ENCODE data around the gene ELMO1. TPM values are rescaled to one million over a fixed set of nuclear protein-coding genes. Genes with fewer than 3 reads are reported as not detected.

Gene ELMO1
- total RNA-seq, 1 experiment from 2014 or later, result 1.1 TPM

- intact Hi-C loops (cut with micrococcal nuclease), result loop anchor here (5.0 to 10.0 kb wide), 2 partner anchors 301 to 478 kb away; no protein-coding TSS in a partner anchor
- ATAC-seq (no peak), DNase-seq (ENCODE audit: low read depth, low spot score) (no peak)
- TF ChIP-seq YY1 (IDR thresholded peaks at IDR 0.05; ENCODE audit: extremely low read depth, insufficient replicate concordance, low read depth, low read length) (no peak), EZH2 (IDR thresholded peaks at IDR 0.05) (no peak), ZBTB33 (IDR thresholded peaks at IDR 0.05; ENCODE audit: extremely low read depth, insufficient replicate concordance, low read length) (no peak), SIN3A (IDR thresholded peaks at IDR 0.05; ENCODE audit: low read depth) (no peak)
- no peaks in the 10 kb centered on the region for H3K9me2 ChIP-seq (ENCODE audit: insufficient read depth)
- H2AFZ ChIP-seq (ENCODE audit: low read depth, low read length, poor library complexity, severe bottlenecking), result no peak overlapping the region
- H3K4me1 ChIP-seq (ENCODE audit: control insufficient read depth in 1 of 2, insufficient read depth in 2 of 2, low read length in 2 of 2), result peaks cover 0 to 14% of the 10 kb centered on the region in 2 experiments; a peak in 2 of 4 replicates
- H3K79me2 ChIP-seq (ENCODE audit: insufficient read depth, low read length), result no peaks in the 10 kb centered on the region
- CTCF ChIA-PET, result interaction anchor here (1.9 kb wide), 1 partner anchor 233 kb away, joined by 4 read pairs; no protein-coding TSS in a partner anchor
- H3K9me3 ChIP-seq (ENCODE audit: control insufficient read depth in 1 of 2, insufficient read depth in 1 of 2, low read depth in 1 of 2, low read length in 2 of 2), result no peaks in the 10 kb centered on the region
- H3K4me3 ChIP-seq (replicated peaks in 1 of 2; ENCODE audit: low read depth in 1 of 2, low read length in 2 of 2), result no peak overlapping the region
- no peak overlapping the region for H3K9ac ChIP-seq (ENCODE audit: low read length)
- RAD21 ChIA-PET (ENCODE audit: low non-redundant PET in 1 of 2, low total read pairs in 2 of 2, uncharacterized antibody in 2 of 2, unreplicated experiment in 2 of 2), result no interaction called here
- no peak overlapping the region for H3K27ac ChIP-seq (ENCODE audit: low read depth, low read length)
- BruUV-seq (replicated peaks), result no TSS peak
- no peaks in the 10 kb centered on the region for H3K36me3 ChIP-seq (ENCODE audit: control insufficient read depth in 1 of 2, insufficient read depth in 2 of 2, low read length in 2 of 2)
- H3K4me2 ChIP-seq (ENCODE audit: low read length), result no peak overlapping the region
- H4K20me1 ChIP-seq (ENCODE audit: insufficient read depth), result no peaks in the 10 kb centered on the region
- POLR2A ChIA-PET, result no interaction called here
- no peaks in the 10 kb centered on the region for H3K27me3 ChIP-seq (ENCODE audit: insufficient read depth, low read length)
Measured at GRCh38 chr7:36965625-36966024, 483.0 kb downstream of the ELMO1 start.

GRCh38 chr7:36964297-36964696 lies 484.4 kb downstream of the ELMO1 start:
- TF ChIP-seq CTCF (IDR thresholded peaks at IDR 0.05 in 2 of 3, conservative IDR thresholded peaks at IDR 0.05 in 1 of 3; ENCODE audit: borderline replicate concordance in 1 of 3, insufficient read depth in 1 of 3, low read depth in 2 of 3, low read length in 2 of 3), result no peak
- TF ChIP-seq RAD21 (IDR thresholded peaks at IDR 0.05; ENCODE audit: low read depth), result no peak
- no peak for TF ChIP-seq EZH2 (IDR thresholded peaks at IDR 0.05)
- Histone ChIP-seq H4K20me1 (ENCODE audit: insufficient read depth) (no peaks in the 10 kb centered on the region), H3K9me2 (ENCODE audit: insufficient read depth) (no peaks in the 10 kb centered on the region), H3K36me3 (ENCODE audit: control insufficient read depth in 1 of 2, insufficient read depth in 2 of 2, low read length in 2 of 2) (no peaks in the 10 kb centered on the region), H3K79me2 (ENCODE audit: insufficient read depth, low read length) (no peaks in the 10 kb centered on the region), H3K27me3 (ENCODE audit: insufficient read depth, low read length) (no peaks in the 10 kb centered on the region), H3K27ac (ENCODE audit: low read depth, low read length) (no peak overlapping the region), H3K9ac (ENCODE audit: low read length) (no peak overlapping the region), H3K4me3 (replicated peaks in 1 of 2; ENCODE audit: low read depth in 1 of 2, low read length in 2 of 2) (no peak overlapping the region), H3K9me3 (ENCODE audit: control insufficient read depth in 1 of 2, insufficient read depth in 1 of 2, low read depth in 1 of 2, low read length in 2 of 2) (no peaks in the 10 kb centered on the region), H3K4me1 (ENCODE audit: control insufficient read depth in 1 of 2, insufficient read depth in 2 of 2, low read length in 2 of 2) (peaks cover 0 to 14% of the 10 kb centered on the region in 2 experiments; a peak in 2 of 4 replicates), H2AFZ (ENCODE audit: low read depth, low read length, poor library complexity, severe bottlenecking) (no peak overlapping the region), H3K4me2 (ENCODE audit: low read length) (no peak overlapping the region)
- ChIA-PET CTCF (interaction anchor here (1.4 to 1.9 kb wide), 2 partner anchors 218 to 234 kb away, joined by 3 to 4 read pairs; no protein-coding TSS in a partner anchor), POLR2A (no interaction called here), RAD21 (ENCODE audit: low non-redundant PET in 1 of 2, low total read pairs in 2 of 2, uncharacterized antibody in 2 of 2, unreplicated experiment in 2 of 2) (no interaction called here)
- DNase-seq (ENCODE audit: low read depth, low spot score), result no peak
- intact Hi-C loops (cut with micrococcal nuclease), result loop anchor here (10.0 kb wide), 1 partner anchor 299 kb away; no protein-coding TSS in a partner anchor
- no TSS peak for BruUV-seq (replicated peaks)
- ATAC-seq, result no peak
